Measurements from ENCODE around the gene GMDS. TPM values are rescaled to one million over a fixed set of nuclear protein-coding genes. Genes with fewer than 3 reads are reported as not detected.
A peak's percentile ranks its signal among the peaks of the same experiment; 100 is the strongest.

GMDS gene
- total and polyA plus RNA-seq, 2 experiments from 2014 or later, result 30.1 to 36.5 TPM

DNA sequence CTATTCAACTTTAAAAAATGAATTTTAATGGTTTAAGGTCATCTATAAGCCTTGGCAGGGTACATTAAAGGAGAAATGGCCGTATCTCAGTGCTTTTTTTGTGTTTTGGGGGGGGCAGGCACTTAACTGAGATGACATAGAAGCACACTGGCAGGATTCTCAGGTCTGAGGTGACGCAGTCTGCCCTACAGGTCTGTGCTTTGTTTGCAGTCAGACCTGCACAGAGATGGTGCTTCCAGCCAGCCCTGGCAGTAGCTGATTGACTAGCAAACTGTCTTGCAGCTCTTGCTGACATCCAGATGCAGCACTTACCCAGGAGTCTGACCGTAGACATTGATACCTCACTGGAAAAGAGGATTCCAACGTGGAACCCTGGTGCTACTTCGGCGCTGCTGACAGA is 386.5 kb downstream of the GMDS start:
- no peaks in the 10 kb centered on the region for H3K36me3 Mint-ChIP-seq (ENCODE audit: low read depth)
- Histone ChIP-seq H3F3A (replicated peaks; ENCODE audit: low read depth) (no peaks in the 10 kb centered on the region), H4K20me1 (replicated peaks; ENCODE audit: insufficient read depth) (no peaks in the 10 kb centered on the region), H3K4me3 (no peak overlapping the region), H3K36me3 (ENCODE audit: insufficient read depth) (no peaks in the 10 kb centered on the region), H2AFZ (no peak overlapping the region), H3K27me3 (ENCODE audit: insufficient read depth) (no peaks in the 10 kb centered on the region), H3K27ac (ENCODE audit: low read depth) (no peak overlapping the region), H3K9me2 (ENCODE audit: insufficient read depth) (no peaks in the 10 kb centered on the region), H3K79me2 (replicated peaks; ENCODE audit: insufficient read depth) (no peaks in the 10 kb centered on the region), H3K4me2 (no peak overlapping the region), H3K4me1 (ENCODE audit: insufficient read depth) (peaks cover 20% of the 10 kb centered on the region)
- H3K4me3 Mint-ChIP-seq, result no peak overlapping the region
- TF ChIP-seq EZH2 (IDR thresholded peaks at IDR 0.05; ENCODE audit: low read depth, unreplicated experiment), result no peak
- no peak for TF ChIP-seq POLR2AphosphoS5 (IDR thresholded peaks at IDR 0.05; ENCODE audit: low read depth)
- TF ChIP-seq, protein P1, sequence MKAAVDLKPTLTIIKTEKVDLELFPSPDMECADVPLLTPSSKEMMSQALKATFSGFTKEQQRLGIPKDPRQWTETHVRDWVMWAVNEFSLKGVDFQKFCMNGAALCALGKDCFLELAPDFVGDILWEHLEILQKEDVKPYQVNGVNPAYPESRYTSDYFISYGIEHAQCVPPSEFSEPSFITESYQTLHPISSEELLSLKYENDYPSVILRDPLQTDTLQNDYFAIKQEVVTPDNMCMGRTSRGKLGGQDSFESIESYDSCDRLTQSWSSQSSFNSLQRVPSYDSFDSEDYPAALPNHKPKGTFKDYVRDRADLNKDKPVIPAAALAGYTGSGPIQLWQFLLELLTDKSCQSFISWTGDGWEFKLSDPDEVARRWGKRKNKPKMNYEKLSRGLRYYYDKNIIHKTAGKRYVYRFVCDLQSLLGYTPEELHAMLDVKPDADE (IDR thresholded peaks at IDR 0.05), result no peak
- no peak for TF ChIP-seq ZNF114 (CRISPR knock-in tag; IDR thresholded peaks at IDR 0.05)
- no peaks in the 10 kb centered on the region for H3K9me3 Mint-ChIP-seq
- no peaks in the 10 kb centered on the region for H3K27me3 Mint-ChIP-seq (ENCODE audit: insufficient read depth, low read depth, poor library complexity)
- ATAC-seq (peak; percentile 70), DNase-seq (ENCODE audit: low spot score) (no peak)
- peaks cover 40% of the 10 kb centered on the region for H3K4me1 Mint-ChIP-seq
- no peak overlapping the region; the same call in 1 of the 2 replicates for H3K27ac Mint-ChIP-seq

DNA sequence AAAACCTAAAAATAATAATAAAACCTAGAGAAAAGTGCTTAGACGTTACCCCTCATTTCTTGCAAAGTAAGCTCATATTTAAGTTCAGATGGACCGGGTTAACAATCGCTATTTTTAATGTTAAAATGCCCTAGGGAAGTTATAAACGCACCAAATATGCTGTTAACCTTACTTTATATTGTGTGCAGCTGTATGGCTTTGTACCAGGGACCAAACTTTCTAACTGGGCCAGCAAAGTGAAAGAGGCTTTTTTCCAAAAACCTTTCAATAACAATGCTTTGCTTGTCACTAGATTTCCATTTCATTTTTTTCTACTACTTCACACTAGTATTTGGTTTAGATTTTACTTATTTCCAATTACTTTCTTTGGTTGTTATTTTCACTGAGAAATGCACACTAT is 387.2 kb downstream of the GMDS start:
- no peaks in the 10 kb centered on the region for H3K27me3 Mint-ChIP-seq (ENCODE audit: insufficient read depth, low read depth, poor library complexity)
- ATAC-seq, result no peak

More for the DNA sequence above, 387.2 kb downstream of the GMDS start:
- H3K4me1 ChIP-seq (ENCODE audit: insufficient read depth), result peaks cover 20% of the 10 kb centered on the region
- no peaks in the 10 kb centered on the region for H3F3A ChIP-seq (replicated peaks; ENCODE audit: low read depth)
- H3K4me2 ChIP-seq, result no peak overlapping the region
- H3K4me3 Mint-ChIP-seq, result no peak overlapping the region
- H4K20me1 ChIP-seq (replicated peaks; ENCODE audit: insufficient read depth), result no peaks in the 10 kb centered on the region
- no peak overlapping the region for H3K4me3 ChIP-seq
- peaks cover 40% of the 10 kb centered on the region for H3K4me1 Mint-ChIP-seq
- no peaks in the 10 kb centered on the region for H3K27me3 ChIP-seq (ENCODE audit: insufficient read depth)
- H3K36me3 ChIP-seq (ENCODE audit: insufficient read depth), result no peaks in the 10 kb centered on the region
- no peaks in the 10 kb centered on the region for H3K9me3 Mint-ChIP-seq
- no peaks in the 10 kb centered on the region for H3K79me2 ChIP-seq (replicated peaks; ENCODE audit: insufficient read depth)
- no peak overlapping the region for H2AFZ ChIP-seq
- DNase-seq (ENCODE audit: low spot score), result no peak
- H3K27ac ChIP-seq (ENCODE audit: low read depth), result no peak overlapping the region
- H3K27ac Mint-ChIP-seq, result no peak overlapping the region
- no peaks in the 10 kb centered on the region for H3K36me3 Mint-ChIP-seq (ENCODE audit: low read depth)
- no peaks in the 10 kb centered on the region for H3K9me2 ChIP-seq (ENCODE audit: insufficient read depth)
- TF ChIP-seq NANOG (IDR thresholded peaks at IDR 0.05; ENCODE audit: borderline replicate concordance), result no peak
- TF ChIP-seq, protein P2, sequence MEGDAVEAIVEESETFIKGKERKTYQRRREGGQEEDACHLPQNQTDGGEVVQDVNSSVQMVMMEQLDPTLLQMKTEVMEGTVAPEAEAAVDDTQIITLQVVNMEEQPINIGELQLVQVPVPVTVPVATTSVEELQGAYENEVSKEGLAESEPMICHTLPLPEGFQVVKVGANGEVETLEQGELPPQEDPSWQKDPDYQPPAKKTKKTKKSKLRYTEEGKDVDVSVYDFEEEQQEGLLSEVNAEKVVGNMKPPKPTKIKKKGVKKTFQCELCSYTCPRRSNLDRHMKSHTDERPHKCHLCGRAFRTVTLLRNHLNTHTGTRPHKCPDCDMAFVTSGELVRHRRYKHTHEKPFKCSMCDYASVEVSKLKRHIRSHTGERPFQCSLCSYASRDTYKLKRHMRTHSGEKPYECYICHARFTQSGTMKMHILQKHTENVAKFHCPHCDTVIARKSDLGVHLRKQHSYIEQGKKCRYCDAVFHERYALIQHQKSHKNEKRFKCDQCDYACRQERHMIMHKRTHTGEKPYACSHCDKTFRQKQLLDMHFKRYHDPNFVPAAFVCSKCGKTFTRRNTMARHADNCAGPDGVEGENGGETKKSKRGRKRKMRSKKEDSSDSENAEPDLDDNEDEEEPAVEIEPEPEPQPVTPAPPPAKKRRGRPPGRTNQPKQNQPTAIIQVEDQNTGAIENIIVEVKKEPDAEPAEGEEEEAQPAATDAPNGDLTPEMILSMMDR (conservative IDR thresholded peaks at IDR 0.05; ENCODE audit: low read depth in 2 of 2), result no peak
- TF ChIP-seq POLR2AphosphoS5 (IDR thresholded peaks at IDR 0.05; ENCODE audit: low read depth), result no peak
- TF ChIP-seq, protein P3, sequence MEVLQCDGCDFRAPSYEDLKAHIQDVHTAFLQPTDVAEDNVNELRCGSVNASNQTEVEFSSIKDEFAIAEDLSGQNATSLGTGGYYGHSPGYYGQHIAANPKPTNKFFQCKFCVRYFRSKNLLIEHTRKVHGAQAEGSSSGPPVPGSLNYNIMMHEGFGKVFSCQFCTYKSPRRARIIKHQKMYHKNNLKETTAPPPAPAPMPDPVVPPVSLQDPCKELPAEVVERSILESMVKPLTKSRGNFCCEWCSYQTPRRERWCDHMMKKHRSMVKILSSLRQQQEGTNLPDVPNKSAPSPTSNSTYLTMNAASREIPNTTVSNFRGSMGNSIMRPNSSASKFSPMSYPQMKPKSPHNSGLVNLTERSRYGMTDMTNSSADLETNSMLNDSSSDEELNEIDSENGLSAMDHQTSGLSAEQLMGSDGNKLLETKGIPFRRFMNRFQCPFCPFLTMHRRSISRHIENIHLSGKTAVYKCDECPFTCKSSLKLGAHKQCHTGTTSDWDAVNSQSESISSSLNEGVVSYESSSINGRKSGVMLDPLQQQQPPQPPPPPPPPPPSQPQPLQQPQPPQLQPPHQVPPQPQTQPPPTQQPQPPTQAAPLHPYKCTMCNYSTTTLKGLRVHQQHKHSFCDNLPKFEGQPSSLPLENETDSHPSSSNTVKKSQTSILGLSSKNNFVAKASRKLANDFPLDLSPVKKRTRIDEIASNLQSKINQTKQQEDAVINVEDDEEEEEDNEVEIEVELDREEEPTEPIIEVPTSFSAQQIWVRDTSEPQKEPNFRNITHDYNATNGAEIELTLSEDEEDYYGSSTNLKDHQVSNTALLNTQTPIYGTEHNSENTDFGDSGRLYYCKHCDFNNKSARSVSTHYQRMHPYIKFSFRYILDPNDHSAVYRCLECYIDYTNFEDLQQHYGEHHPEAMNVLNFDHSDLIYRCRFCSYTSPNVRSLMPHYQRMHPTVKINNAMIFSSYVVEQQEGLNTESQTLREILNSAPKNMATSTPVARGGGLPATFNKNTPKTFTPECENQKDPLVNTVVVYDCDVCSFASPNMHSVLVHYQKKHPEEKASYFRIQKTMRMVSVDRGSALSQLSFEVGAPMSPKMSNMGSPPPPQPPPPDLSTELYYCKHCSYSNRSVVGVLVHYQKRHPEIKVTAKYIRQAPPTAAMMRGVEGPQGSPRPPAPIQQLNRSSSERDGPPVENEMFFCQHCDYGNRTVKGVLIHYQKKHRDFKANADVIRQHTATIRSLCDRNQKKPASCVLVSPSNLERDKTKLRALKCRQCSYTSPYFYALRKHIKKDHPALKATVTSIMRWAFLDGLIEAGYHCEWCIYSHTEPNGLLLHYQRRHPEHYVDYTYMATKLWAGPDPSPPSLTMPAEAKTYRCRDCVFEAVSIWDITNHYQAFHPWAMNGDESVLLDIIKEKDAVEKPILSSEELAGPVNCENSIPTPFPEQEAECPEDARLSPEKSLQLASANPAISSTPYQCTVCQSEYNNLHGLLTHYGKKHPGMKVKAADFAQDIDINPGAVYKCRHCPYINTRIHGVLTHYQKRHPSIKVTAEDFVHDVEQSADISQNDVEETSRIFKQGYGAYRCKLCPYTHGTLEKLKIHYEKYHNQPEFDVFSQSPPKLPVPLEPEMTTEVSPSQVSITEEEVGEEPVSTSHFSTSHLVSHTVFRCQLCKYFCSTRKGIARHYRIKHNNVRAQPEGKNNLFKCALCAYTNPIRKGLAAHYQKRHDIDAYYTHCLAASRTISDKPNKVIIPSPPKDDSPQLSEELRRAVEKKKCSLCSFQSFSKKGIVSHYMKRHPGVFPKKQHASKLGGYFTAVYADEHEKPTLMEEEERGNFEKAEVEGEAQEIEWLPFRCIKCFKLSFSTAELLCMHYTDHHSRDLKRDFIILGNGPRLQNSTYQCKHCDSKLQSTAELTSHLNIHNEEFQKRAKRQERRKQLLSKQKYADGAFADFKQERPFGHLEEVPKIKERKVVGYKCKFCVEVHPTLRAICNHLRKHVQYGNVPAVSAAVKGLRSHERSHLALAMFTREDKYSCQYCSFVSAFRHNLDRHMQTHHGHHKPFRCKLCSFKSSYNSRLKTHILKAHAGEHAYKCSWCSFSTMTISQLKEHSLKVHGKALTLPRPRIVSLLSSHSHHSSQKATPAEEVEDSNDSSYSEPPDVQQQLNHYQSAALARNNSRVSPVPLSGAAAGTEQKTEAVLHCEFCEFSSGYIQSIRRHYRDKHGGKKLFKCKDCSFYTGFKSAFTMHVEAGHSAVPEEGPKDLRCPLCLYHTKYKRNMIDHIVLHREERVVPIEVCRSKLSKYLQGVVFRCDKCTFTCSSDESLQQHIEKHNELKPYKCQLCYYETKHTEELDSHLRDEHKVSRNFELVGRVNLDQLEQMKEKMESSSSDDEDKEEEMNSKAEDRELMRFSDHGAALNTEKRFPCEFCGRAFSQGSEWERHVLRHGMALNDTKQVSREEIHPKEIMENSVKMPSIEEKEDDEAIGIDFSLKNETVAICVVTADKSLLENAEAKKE (CRISPR knock-in tag; IDR thresholded peaks at IDR 0.05), result no peak
